ENCODE results near the gene GJA10.

GRCh38 chr6:89941031-89941762 lies 46.9 kb downstream of the GJA10 start:
- TF ChIP-seq ZNF274 (IDR thresholded peaks at IDR 0.05; ENCODE audit: low read depth, low read length) (no peak), YY1 (IDR thresholded peaks at IDR 0.05; ENCODE audit: insufficient read depth, insufficient read length) (no peak), SUZ12 (IDR thresholded peaks at IDR 0.05; ENCODE audit: extremely low read depth, insufficient read depth, insufficient read length) (no peak)

All from NT2/D1 (cell line).